GM19467 (cell line): Measurements from ENCODE around the gene TIE1.
A peak's percentile ranks its signal among the peaks of the same experiment; 100 is the strongest.
"Not testable (repeated sequence)": the region's sequence is repeated elsewhere in the genome, so short reads cannot be mapped to it uniquely, and the experiment has no call there.

Source experiments
- ATAC-seq: cut with Tn5 transposase; IDR thresholded peaks from one replicate; pipeline ENCODE4 v1.9.1; 2021; ENCODE audit warnings: mild to moderate bottlenecking, moderate library complexity; ENCODE audit not compliant: unreplicated experiment

TIE1 gene

GRCh38 chr1:43358746-43359693 lies 58.2 kb downstream of the TIE1 start, which contains the start of gene CDC20:
TSS of gene CDC20 (plus strand) at chr1:43358981. CDS start at chr1:43359216, 235 bp downstream.
- ATAC-seq, result peak; percentile 89

- ATAC-seq, result no peak
Observed at GRCh38 chr1:43359696-43360095, 58.9 kb downstream of the TIE1 start.

- ATAC-seq, result no peak
Observed at GRCh38 chr1:43360616-43361015, 59.8 kb downstream of the TIE1 start.

GRCh38 chr1:43363283-43363934 lies 62.6 kb downstream of the TIE1 start:
- no peak for ATAC-seq

- no peak for ATAC-seq
Observed at GRCh38 chr1:43363935-43364525, 63.2 kb downstream of the TIE1 start.

- no peak for ATAC-seq
Observed at GRCh38 chr1:43365678-43366077, 64.9 kb downstream of the TIE1 start.

- ATAC-seq, result no peak
Observed at GRCh38 chr1:43366179-43366578, 65.4 kb downstream of the TIE1 start.

GRCh38 chr1:43366601-43367025 lies 65.8 kb downstream of the TIE1 start:
- no peak for ATAC-seq

- peak; percentile 34 for ATAC-seq
Observed at GRCh38 chr1:43367026-43367903, 66.5 kb downstream of the TIE1 start.

- peak; percentile 66 for ATAC-seq
Observed at GRCh38 chr1:43367904-43368645, 67.3 kb downstream of the TIE1 start, which contains the start of gene ELOVL1. TSS of gene ELOVL1 (minus strand) at chr1:43368011. CDS start at chr1:43365609, 2,402 bp downstream.

GRCh38 chr1:43368646-43369020 lies 67.9 kb downstream of the TIE1 start:
- ATAC-seq, result no peak

GRCh38 chr1:43369779-43370178 lies 69.0 kb downstream of the TIE1 start:
- ATAC-seq, result not testable (repeated sequence)

GRCh38 chr1:43370564-43370963 lies 69.8 kb downstream of the TIE1 start:
- no peak for ATAC-seq

- no peak for ATAC-seq
Observed at GRCh38 chr1:43372172-43372571, 71.4 kb downstream of the TIE1 start.
